T-helper 2 cell treated with Interferon-gamma antibody and Interleukin-4, amounts not matched to agents 5 μg/mL and 100 μg/mL, for 36 hours (primary cell): ENCODE data around the gene SOD1.
A peak's percentile ranks its signal among the peaks of the same experiment; 100 is the strongest.

Experiments used
- DNase-seq: peaks from one replicate; pipeline ENCODE4 v3.0.0; 2021; ENCODE audit warnings: low spot score
- H3K27ac Mint-ChIP-seq: one replicate; pipeline ENCODE4 v1.8.0; 2021; ENCODE audit warnings: mild to moderate bottlenecking, mixed read lengths
- H3K27me3 Mint-ChIP-seq: one replicate; pipeline ENCODE4 v1.8.0; 2021; ENCODE audit warnings: low read depth, mixed read lengths
- H3K36me3 Mint-ChIP-seq: one replicate; pipeline ENCODE4 v1.8.0; 2021; ENCODE audit warnings: low read depth, mixed read lengths
- H3K4me1 Mint-ChIP-seq: one replicate; pipeline ENCODE4 v1.8.0; 2021; ENCODE audit warnings: low read depth, mixed read lengths
- H3K4me3 Mint-ChIP-seq: one replicate; pipeline ENCODE4 v1.8.0; 2022; ENCODE audit warnings: mild to moderate bottlenecking, moderate library complexity, mixed read lengths
- H3K9me3 Mint-ChIP-seq: one replicate; pipeline ENCODE4 v1.8.0; 2021; ENCODE audit warnings: mixed read lengths

Gene SOD1

GRCh38 chr21:31711745-31712285, 52.3 kb downstream of the SOD1 start:
- peaks cover 33% of the 10 kb centered on the region for H3K4me1 Mint-ChIP-seq
- H3K4me3 Mint-ChIP-seq = no peak overlapping the region
- no peaks in the 10 kb centered on the region for H3K27me3 Mint-ChIP-seq
- H3K9me3 Mint-ChIP-seq = no peaks in the 10 kb centered on the region
- no peak for DNase-seq
- no peak overlapping the region for H3K27ac Mint-ChIP-seq
- no peaks in the 10 kb centered on the region for H3K36me3 Mint-ChIP-seq

- Mint-ChIP-seq H3K27ac (no peak overlapping the region), H3K36me3 (no peaks in the 10 kb centered on the region), H3K9me3 (no peaks in the 10 kb centered on the region), H3K4me3 (no peak overlapping the region), H3K27me3 (no peaks in the 10 kb centered on the region), H3K4me1 (peaks cover 25% of the 10 kb centered on the region)
- no peak for DNase-seq
Measured at GRCh38 chr21:31713115-31713514, 53.6 kb downstream of the SOD1 start.

GRCh38 chr21:31713973-31714740, 54.7 kb downstream of the SOD1 start:
- no peak overlapping the region for H3K27ac Mint-ChIP-seq
- DNase-seq = peak; percentile 22
- no peak overlapping the region for H3K4me3 Mint-ChIP-seq
- no peaks in the 10 kb centered on the region for H3K27me3 Mint-ChIP-seq
- H3K36me3 Mint-ChIP-seq = no peaks in the 10 kb centered on the region
- peaks cover 22% of the 10 kb centered on the region for H3K4me1 Mint-ChIP-seq
- H3K9me3 Mint-ChIP-seq = no peaks in the 10 kb centered on the region

GRCh38 chr21:31714741-31715365, 55.4 kb downstream of the SOD1 start:
- Mint-ChIP-seq H3K27ac (no peak overlapping the region), H3K27me3 (no peaks in the 10 kb centered on the region), H3K9me3 (no peaks in the 10 kb centered on the region), H3K36me3 (peaks cover 2% of the 10 kb centered on the region), H3K4me1 (peaks cover 18% of the 10 kb centered on the region), H3K4me3 (no peak overlapping the region)
- no peak for DNase-seq

GRCh38 chr21:31716106-31716505, 56.6 kb downstream of the SOD1 start:
- Mint-ChIP-seq H3K27me3 (no peaks in the 10 kb centered on the region), H3K4me1 (peaks cover 23% of the 10 kb centered on the region), H3K9me3 (no peaks in the 10 kb centered on the region)

More at GRCh38 chr21:31716106-31716505, 56.6 kb downstream of the SOD1 start:
- no peak overlapping the region for H3K4me3 Mint-ChIP-seq
- H3K27ac Mint-ChIP-seq = no peak overlapping the region
- peaks cover 6% of the 10 kb centered on the region for H3K36me3 Mint-ChIP-seq
- no peak for DNase-seq
